MM.1S (cell line): ENCODE results near the gene POLR3B.

Experiments
- DNase-seq: peaks from one replicate; pipeline ENCODE4 v3.0.0-alpha.2; 2015
- H2AFZ ChIP-seq: fragments of 300-600 bp; sonication (generic); 2 replicates; pipeline ENCODE4 v1.6.0; 2016; ENCODE audit warnings: antibody characterized with exemption, low read length
- H3F3A ChIP-seq: fragments of 300-600 bp; sonication (generic); 2 replicates; pipeline ENCODE4 v1.6.1; 2016; ENCODE audit warnings: mild to moderate bottlenecking, antibody characterized with exemption, low read length, moderate library complexity, mixed read lengths; ENCODE audit not compliant: insufficient read depth
- H3K27ac ChIP-seq: fragments of 300-600 bp; sonication (generic); 2 replicates; pipeline ENCODE4 v1.5.1; 2016; ENCODE audit warnings: mild to moderate bottlenecking, low read length
- H3K27me3 ChIP-seq: fragments of 300-600 bp; sonication (generic); replicated peaks from 2 replicates; pipeline ENCODE4 v1.6.0; 2016; ENCODE audit warnings: low read length; ENCODE audit not compliant: insufficient read depth
- H3K36me3 ChIP-seq: fragments of 300-600 bp; sonication (generic); replicated peaks from 2 replicates; pipeline ENCODE4 v1.6.1; 2016; ENCODE audit warnings: mild to moderate bottlenecking, low read length, mixed read lengths; ENCODE audit not compliant: insufficient read depth
- H3K4me1 ChIP-seq: fragments of 300-600 bp; sonication (generic); 2 replicates; pipeline ENCODE4 v1.6.1; 2016; ENCODE audit warnings: low read length, mixed read lengths
- H3K4me2 ChIP-seq: fragments of 300-600 bp; sonication (generic); 2 replicates; pipeline ENCODE4 v1.6.0; 2016; ENCODE audit warnings: low read depth, low read length
- H3K4me3 ChIP-seq: fragments of 300-600 bp; sonication (generic); 2 replicates; pipeline ENCODE4 v1.5.1; 2016; ENCODE audit warnings: low read length, mixed read lengths
- H3K79me2 ChIP-seq: fragments of 300-600 bp; sonication (generic); 2 replicates; pipeline ENCODE4 v1.6.1; 2016; ENCODE audit warnings: mixed run types, low read length, mixed read lengths
- H3K9ac ChIP-seq: fragments of 300-600 bp; sonication (generic); 2 replicates; pipeline ENCODE4 v1.6.1; 2016; ENCODE audit warnings: low read length, mixed read lengths
- H3K9me2 ChIP-seq: fragments of 300-600 bp; sonication (generic); replicated peaks from 2 replicates; pipeline ENCODE4 v1.6.1; 2016; ENCODE audit warnings: mild to moderate bottlenecking, low read length, mixed read lengths; ENCODE audit not compliant: insufficient read depth
- H3K9me3 ChIP-seq: fragments of 300-600 bp; sonication (generic); replicated peaks from 2 replicates; pipeline ENCODE4 v1.6.1; 2016; ENCODE audit warnings: mild to moderate bottlenecking, low read length, mixed read lengths; ENCODE audit not compliant: insufficient read depth
- H4K20me1 ChIP-seq: fragments of 300-600 bp; sonication (generic); 2 replicates; pipeline ENCODE4 v1.6.1; 2016; ENCODE audit warnings: mild to moderate bottlenecking, low read length, moderate library complexity, mixed read lengths; ENCODE audit not compliant: insufficient read depth
- EZH2 ChIP-seq: fragments of 300-600 bp; sonication (generic); optimal IDR thresholded peaks from 2 replicates; pipeline ENCODE3; 2017; ENCODE audit warnings: low read depth, mild to moderate bottlenecking, antibody characterized with exemption, low read length, mixed read lengths
- EZH2phosphoT487 ChIP-seq: fragments of 300-600 bp; sonication (generic); IDR thresholded peaks from 2 replicates; pipeline ENCODE4 v1.6.1; 2018; ENCODE audit warnings: antibody characterized with exemption, low read length
- TF ChIP-seq, protein P1 (sequence below): fragments of 300-600 bp; sonication (generic); IDR thresholded peaks from 2 replicates; pipeline ENCODE4 v1.5.1; 2016; ENCODE audit warnings: antibody characterized with exemption, low read length, mixed read lengths

The POLR3B gene

DNA sequence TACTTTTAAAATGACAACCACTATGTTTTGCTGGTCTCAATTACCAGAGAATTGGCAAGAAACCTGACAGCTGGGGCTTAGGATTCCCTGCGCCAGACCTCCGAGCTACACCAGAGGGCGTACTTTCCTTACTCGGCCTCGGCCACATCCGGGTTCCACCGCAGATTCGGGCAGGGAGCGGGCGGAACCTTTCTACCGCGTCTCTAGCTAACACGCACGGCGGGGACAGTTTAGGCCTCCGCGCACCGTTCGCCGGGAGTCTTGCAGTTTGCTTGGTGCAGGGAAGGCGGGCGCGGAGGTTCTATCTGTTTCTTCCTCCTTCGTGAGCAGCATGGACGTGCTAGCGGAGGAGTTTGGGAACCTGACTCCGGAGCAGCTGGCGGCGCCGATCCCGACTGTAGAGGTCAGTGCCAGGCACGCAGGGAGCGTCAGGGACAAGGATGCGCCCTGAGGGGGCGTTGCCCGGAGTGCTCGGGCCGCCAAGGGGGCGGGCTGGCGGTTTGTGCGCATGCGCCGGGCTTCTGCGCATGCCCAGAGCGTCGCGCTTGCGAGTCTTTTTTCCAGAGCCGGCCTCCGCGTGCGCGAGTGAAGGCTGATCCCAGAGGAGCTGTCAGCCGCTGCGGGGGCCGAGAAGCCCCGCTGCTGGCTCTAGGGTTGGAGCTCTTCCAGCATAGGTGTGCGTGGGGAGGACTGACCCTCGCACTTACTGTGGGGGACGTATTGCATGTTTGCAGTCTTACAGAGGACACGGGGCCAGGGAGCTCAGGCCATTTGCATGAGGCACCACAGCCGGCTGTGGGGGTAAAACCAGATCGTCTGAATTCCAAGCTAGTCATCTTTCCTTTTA is at the start of gene POLR3B:
Gene POLR3B, plus strand, starts transcription at position 200 of the 847 bp plus-strand sequence. Its CDS starts 132 bp downstream, at position 332.
- H3K4me3 ChIP-seq, result peak within 1 kb of the TSS; percentile 72
- peak; percentile 95 for DNase-seq
- peaks cover 44% of the 10 kb centered on the region for H3K79me2 ChIP-seq
- H3K9me3 ChIP-seq, result no peaks in the 10 kb centered on the region
- no peaks in the 10 kb centered on the region for H3K27me3 ChIP-seq
- H3K4me1 ChIP-seq, result 0 out of 2 replicates have a peak, but pooled peaks cover 4% of the 10 kb centered on the region
- 0 out of 2 replicates have a peak, but pooled peaks cover 3% of the 10 kb centered on the region for H3F3A ChIP-seq
- H3K9me2 ChIP-seq, result no peaks in the 10 kb centered on the region
- no peak for TF ChIP-seq EZH2phosphoT487
- TF ChIP-seq EZH2, result no peak
- TF ChIP-seq, protein P1, sequence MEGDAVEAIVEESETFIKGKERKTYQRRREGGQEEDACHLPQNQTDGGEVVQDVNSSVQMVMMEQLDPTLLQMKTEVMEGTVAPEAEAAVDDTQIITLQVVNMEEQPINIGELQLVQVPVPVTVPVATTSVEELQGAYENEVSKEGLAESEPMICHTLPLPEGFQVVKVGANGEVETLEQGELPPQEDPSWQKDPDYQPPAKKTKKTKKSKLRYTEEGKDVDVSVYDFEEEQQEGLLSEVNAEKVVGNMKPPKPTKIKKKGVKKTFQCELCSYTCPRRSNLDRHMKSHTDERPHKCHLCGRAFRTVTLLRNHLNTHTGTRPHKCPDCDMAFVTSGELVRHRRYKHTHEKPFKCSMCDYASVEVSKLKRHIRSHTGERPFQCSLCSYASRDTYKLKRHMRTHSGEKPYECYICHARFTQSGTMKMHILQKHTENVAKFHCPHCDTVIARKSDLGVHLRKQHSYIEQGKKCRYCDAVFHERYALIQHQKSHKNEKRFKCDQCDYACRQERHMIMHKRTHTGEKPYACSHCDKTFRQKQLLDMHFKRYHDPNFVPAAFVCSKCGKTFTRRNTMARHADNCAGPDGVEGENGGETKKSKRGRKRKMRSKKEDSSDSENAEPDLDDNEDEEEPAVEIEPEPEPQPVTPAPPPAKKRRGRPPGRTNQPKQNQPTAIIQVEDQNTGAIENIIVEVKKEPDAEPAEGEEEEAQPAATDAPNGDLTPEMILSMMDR, result peak; percentile 78
- peak within 1 kb of the TSS; percentile 75 for H3K9ac ChIP-seq
- H3K36me3 ChIP-seq, result no peaks in the 10 kb centered on the region
- peak within 1 kb of the TSS; percentile 56; the same call in 1 of the 2 replicates for H3K27ac ChIP-seq
- peak within 1 kb of the TSS; percentile 73 for H3K4me2 ChIP-seq
- H4K20me1 ChIP-seq, result no peaks in the 10 kb centered on the region
- H2AFZ ChIP-seq, result peak within 1 kb of the TSS; percentile 75

GRCh38 chr12:106308121-106308520 is 49.4 kb upstream of the POLR3B start:
- no peak overlapping the region for H3K4me2 ChIP-seq
- no peak for DNase-seq
- H3F3A ChIP-seq, result peaks cover 13% of the 10 kb centered on the region
- TF ChIP-seq, protein P1, result no peak
- TF ChIP-seq EZH2phosphoT487 (no peak), EZH2 (no peak)
- no peak overlapping the region for H3K27ac ChIP-seq
- H2AFZ ChIP-seq, result no peak overlapping the region
- H3K27me3 ChIP-seq, result no peaks in the 10 kb centered on the region
- H4K20me1 ChIP-seq, result no peaks in the 10 kb centered on the region
- no peak overlapping the region for H3K4me3 ChIP-seq
- no peak overlapping the region for H3K9ac ChIP-seq
- H3K36me3 ChIP-seq, result no peaks in the 10 kb centered on the region
- peaks cover 31% of the 10 kb centered on the region for H3K4me1 ChIP-seq
- no peaks in the 10 kb centered on the region; the same call in 1 of the 2 replicates for H3K79me2 ChIP-seq
- H3K9me3 ChIP-seq, result no peaks in the 10 kb centered on the region
- no peaks in the 10 kb centered on the region for H3K9me2 ChIP-seq

DNA sequence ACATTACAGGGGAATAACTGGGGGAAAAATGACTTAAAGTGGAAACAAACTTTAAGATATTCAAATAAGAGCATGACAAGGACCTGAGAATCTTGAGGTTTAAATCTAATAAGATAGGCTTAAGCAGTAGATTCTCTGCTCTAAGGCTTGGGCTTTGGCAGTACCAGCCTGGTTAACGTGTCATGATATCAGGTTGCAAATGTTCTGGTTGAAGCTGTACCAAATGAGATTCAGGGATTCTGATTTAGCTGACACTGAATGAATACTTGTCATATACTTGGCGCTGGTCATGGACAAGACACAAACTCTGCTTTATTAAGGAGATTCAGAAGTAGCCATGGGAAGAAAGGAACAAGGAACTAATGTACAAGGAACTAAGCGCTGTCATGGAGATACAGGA is 48.9 kb upstream of the POLR3B start:
- H3K4me1 ChIP-seq, result peaks cover 31% of the 10 kb centered on the region
- H3K79me2 ChIP-seq, result no peaks in the 10 kb centered on the region
- H3K9me3 ChIP-seq, result no peaks in the 10 kb centered on the region
- peaks cover 13% of the 10 kb centered on the region for H3F3A ChIP-seq
- no peaks in the 10 kb centered on the region for H3K9me2 ChIP-seq
- no peak overlapping the region for H2AFZ ChIP-seq
- H3K27ac ChIP-seq, result no peak overlapping the region
- no peaks in the 10 kb centered on the region for H3K36me3 ChIP-seq
- H4K20me1 ChIP-seq, result no peaks in the 10 kb centered on the region
- H3K4me2 ChIP-seq, result no peak overlapping the region
- no peak overlapping the region for H3K4me3 ChIP-seq
- no peaks in the 10 kb centered on the region for H3K27me3 ChIP-seq
- no peak overlapping the region for H3K9ac ChIP-seq
- DNase-seq, result no peak
- TF ChIP-seq, protein P1, result no peak
- TF ChIP-seq EZH2 (no peak), EZH2phosphoT487 (no peak)
